ENCODE data around the gene TXNDC5. TPM values are rescaled to one million over a fixed set of nuclear protein-coding genes. Genes with fewer than 3 reads are reported as not detected.

Gene TXNDC5
- total and polyA plus RNA-seq, 2 of the 13 experiments (the other 11 are each of a cell fraction or from before 2014, with no cell fraction given): 287 to 578 TPM

- TF ChIP-seq, protein P1, sequence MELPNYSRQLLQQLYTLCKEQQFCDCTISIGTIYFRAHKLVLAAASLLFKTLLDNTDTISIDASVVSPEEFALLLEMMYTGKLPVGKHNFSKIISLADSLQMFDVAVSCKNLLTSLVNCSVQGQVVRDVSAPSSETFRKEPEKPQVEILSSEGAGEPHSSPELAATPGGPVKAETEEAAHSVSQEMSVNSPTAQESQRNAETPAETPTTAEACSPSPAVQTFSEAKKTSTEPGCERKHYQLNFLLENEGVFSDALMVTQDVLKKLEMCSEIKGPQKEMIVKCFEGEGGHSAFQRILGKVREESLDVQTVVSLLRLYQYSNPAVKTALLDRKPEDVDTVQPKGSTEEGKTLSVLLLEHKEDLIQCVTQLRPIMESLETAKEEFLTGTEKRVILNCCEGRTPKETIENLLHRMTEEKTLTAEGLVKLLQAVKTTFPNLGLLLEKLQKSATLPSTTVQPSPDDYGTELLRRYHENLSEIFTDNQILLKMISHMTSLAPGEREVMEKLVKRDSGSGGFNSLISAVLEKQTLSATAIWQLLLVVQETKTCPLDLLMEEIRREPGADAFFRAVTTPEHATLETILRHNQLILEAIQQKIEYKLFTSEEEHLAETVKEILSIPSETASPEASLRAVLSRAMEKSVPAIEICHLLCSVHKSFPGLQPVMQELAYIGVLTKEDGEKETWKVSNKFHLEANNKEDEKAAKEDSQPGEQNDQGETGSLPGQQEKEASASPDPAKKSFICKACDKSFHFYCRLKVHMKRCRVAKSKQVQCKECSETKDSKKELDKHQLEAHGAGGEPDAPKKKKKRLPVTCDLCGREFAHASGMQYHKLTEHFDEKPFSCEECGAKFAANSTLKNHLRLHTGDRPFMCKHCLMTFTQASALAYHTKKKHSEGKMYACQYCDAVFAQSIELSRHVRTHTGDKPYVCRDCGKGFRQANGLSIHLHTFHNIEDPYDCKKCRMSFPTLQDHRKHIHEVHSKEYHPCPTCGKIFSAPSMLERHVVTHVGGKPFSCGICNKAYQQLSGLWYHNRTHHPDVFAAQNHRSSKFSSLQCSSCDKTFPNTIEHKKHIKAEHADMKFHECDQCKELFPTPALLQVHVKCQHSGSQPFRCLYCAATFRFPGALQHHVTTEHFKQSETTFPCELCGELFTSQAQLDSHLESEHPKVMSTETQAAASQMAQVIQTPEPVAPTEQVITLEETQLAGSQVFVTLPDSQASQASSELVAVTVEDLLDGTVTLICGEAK (IDR thresholded peaks at IDR 0.05): no peak
- TF ChIP-seq, protein P1 (CRISPR knock-in tag; IDR thresholded peaks at IDR 0.05): no peak; the same call in 1 of the 2 replicates
- TF ChIP-seq KDM4B (CRISPR knock-in tag; IDR thresholded peaks at IDR 0.05) (0 out of 2 replicates have a peak, but pooled peaks have one; percentile 43), TMF1 (CRISPR knock-in tag; IDR thresholded peaks at IDR 0.05; ENCODE audit: low read depth) (no peak; the same call in 1 of the 2 replicates), TOPORS (CRISPR knock-in tag; IDR thresholded peaks at IDR 0.05) (no peak), ZHX1 (CRISPR knock-in tag; IDR thresholded peaks at IDR 0.05; ENCODE audit: low read depth) (no peak), GPN1 (CRISPR knock-in tag; IDR thresholded peaks at IDR 0.05; ENCODE audit: borderline replicate concordance) (peak; percentile 35; the same call in 1 of the 2 replicates), THAP8 (CRISPR knock-in tag; IDR thresholded peaks at IDR 0.05; ENCODE audit: borderline replicate concordance) (0 out of 2 replicates have a peak, but pooled peaks have one; percentile 48), RARA (CRISPR knock-in tag; IDR thresholded peaks at IDR 0.05) (no peak)
- TF ChIP-seq, protein P2, sequence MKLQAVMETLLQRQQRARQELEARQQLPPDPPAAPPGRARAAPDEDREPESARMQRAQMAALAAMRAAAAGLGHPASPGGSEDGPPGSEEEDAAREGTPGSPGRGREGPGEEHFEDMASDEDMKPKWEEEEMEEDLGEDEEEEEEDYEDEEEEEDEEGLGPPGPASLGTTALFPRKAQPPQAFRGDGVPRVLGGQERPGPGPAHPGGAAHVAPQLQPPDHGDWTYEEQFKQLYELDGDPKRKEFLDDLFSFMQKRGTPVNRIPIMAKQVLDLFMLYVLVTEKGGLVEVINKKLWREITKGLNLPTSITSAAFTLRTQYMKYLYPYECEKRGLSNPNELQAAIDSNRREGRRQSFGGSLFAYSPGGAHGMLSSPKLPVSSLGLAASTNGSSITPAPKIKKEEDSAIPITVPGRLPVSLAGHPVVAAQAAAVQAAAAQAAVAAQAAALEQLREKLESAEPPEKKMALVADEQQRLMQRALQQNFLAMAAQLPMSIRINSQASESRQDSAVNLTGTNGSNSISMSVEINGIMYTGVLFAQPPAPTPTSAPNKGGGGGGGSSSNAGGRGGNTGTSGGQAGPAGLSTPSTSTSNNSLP (IDR thresholded peaks at IDR 0.05; ENCODE audit: low read depth, low read length): no peak
- TF ChIP-seq, protein P3, sequence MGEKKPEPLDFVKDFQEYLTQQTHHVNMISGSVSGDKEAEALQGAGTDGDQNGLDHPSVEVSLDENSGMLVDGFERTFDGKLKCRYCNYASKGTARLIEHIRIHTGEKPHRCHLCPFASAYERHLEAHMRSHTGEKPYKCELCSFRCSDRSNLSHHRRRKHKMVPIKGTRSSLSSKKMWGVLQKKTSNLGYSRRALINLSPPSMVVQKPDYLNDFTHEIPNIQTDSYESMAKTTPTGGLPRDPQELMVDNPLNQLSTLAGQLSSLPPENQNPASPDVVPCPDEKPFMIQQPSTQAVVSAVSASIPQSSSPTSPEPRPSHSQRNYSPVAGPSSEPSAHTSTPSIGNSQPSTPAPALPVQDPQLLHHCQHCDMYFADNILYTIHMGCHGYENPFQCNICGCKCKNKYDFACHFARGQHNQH (CRISPR knock-in tag; IDR thresholded peaks at IDR 0.05): no peak
Observed at GRCh38 chr6:7910654-7911344, at the start of gene TXNDC5 (continued).

Measured in HepG2 (cell line).